Thyroid gland (tissue), 4 donors: ENCODE measurements around the gene IMPDH1.

Experiments
- POLR2A ChIP-seq, 2 donors: fragments of 450-650 bp; IDR thresholded peaks; one replicate each; pipeline ENCODE4 v1.6.1; 2017; ENCODE audit warnings: antibody characterized with exemption in 2 of 2, mild to moderate bottlenecking in 2 of 2, moderate library complexity in 1 of 2
- TF ChIP-seq, protein P1 (sequence below), 6 experiments: fragments of 200-600 bp in 3 of 6; fragments of 450-650 bp in 3 of 6; sonication (generic) in 3 of 6; IDR thresholded peaks; one replicate each; pipeline ENCODE4 v1.5.1; 2016 to 2019; ENCODE audit warnings: antibody characterized with exemption in 6 of 6, mild to moderate bottlenecking in 2 of 6, inconsistent platforms in 1 of 6, moderate library complexity in 1 of 6

GRCh38 chr7:128384726-128385125 lies 25.1 kb downstream of the IMPDH1 start:
- TF ChIP-seq, protein P1, sequence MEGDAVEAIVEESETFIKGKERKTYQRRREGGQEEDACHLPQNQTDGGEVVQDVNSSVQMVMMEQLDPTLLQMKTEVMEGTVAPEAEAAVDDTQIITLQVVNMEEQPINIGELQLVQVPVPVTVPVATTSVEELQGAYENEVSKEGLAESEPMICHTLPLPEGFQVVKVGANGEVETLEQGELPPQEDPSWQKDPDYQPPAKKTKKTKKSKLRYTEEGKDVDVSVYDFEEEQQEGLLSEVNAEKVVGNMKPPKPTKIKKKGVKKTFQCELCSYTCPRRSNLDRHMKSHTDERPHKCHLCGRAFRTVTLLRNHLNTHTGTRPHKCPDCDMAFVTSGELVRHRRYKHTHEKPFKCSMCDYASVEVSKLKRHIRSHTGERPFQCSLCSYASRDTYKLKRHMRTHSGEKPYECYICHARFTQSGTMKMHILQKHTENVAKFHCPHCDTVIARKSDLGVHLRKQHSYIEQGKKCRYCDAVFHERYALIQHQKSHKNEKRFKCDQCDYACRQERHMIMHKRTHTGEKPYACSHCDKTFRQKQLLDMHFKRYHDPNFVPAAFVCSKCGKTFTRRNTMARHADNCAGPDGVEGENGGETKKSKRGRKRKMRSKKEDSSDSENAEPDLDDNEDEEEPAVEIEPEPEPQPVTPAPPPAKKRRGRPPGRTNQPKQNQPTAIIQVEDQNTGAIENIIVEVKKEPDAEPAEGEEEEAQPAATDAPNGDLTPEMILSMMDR (IDR thresholded peaks at IDR 0.05): no peak
- no peak for TF ChIP-seq POLR2A (IDR thresholded peaks at IDR 0.05)
